ENCODE results near the gene CLRN1. TPM values are rescaled to one million over a fixed set of nuclear protein-coding genes. Genes with fewer than 3 reads are reported as not detected.

The CLRN1 gene
- total RNA-seq, 1 experiment from 2014 or later: not detected

GRCh38 chr3:150905339-150905738 lies 67.2 kb downstream of the CLRN1 start, which contains the start of gene MINDY4B:
TSS of gene MINDY4B (minus strand) at chr3:150905439. CDS start at chr3:150905439, 0 bp downstream.
- H3K36me3 Mint-ChIP-seq (ENCODE audit: insufficient read depth, unreplicated experiment): no peaks in the 10 kb centered on the region
- BruUV-seq (replicated peaks): no TSS peak
- CTCF ChIA-PET: no interaction called here
- peaks cover 100% of the 10 kb centered on the region for H3K27me3 Mint-ChIP-seq (ENCODE audit: unreplicated experiment)
- H3K9me3 Mint-ChIP-seq (ENCODE audit: low read depth, unreplicated experiment): no peaks in the 10 kb centered on the region
- no peak within 1 kb of the TSS for H3K4me3 Mint-ChIP-seq (ENCODE audit: low read depth, unreplicated experiment)
- no peaks in the 10 kb centered on the region for H3K4me1 Mint-ChIP-seq (ENCODE audit: low read depth, unreplicated experiment)
- no peak within 1 kb of the TSS for H3K27ac Mint-ChIP-seq (ENCODE audit: unreplicated experiment)
- intact Hi-C loops (cut with micrococcal nuclease; ENCODE audit: unreplicated experiment): no loop called here
- no peak for DNase-seq
- TF ChIP-seq CTCF (IDR thresholded peaks at IDR 0.05; ENCODE audit: unreplicated experiment): no peak

GRCh38 chr3:150902988-150903387 lies 69.5 kb downstream of the CLRN1 start:
- TF ChIP-seq CTCF (IDR thresholded peaks at IDR 0.05; ENCODE audit: unreplicated experiment): no peak

GRCh38 chr3:150901793-150902192 lies 70.7 kb downstream of the CLRN1 start:
- H3K27me3 Mint-ChIP-seq (ENCODE audit: unreplicated experiment): peaks cover 100% of the 10 kb centered on the region
- BruUV-seq (replicated peaks): no TSS peak
- no peak for DNase-seq
- CTCF ChIA-PET: interaction anchor here (0.7 kb wide), 1 partner anchor 10 kb away, joined by 3 read pairs; no protein-coding TSS in a partner anchor
- no peak overlapping the region for H3K4me3 Mint-ChIP-seq (ENCODE audit: low read depth, unreplicated experiment)
- no peaks in the 10 kb centered on the region for H3K9me3 Mint-ChIP-seq (ENCODE audit: low read depth, unreplicated experiment)
- H3K27ac Mint-ChIP-seq (ENCODE audit: unreplicated experiment): no peak overlapping the region
- intact Hi-C loops (cut with micrococcal nuclease; ENCODE audit: unreplicated experiment): no loop called here
- no peak for TF ChIP-seq CTCF (IDR thresholded peaks at IDR 0.05; ENCODE audit: unreplicated experiment)
- H3K36me3 Mint-ChIP-seq (ENCODE audit: insufficient read depth, unreplicated experiment): no peaks in the 10 kb centered on the region
- H3K4me1 Mint-ChIP-seq (ENCODE audit: low read depth, unreplicated experiment): no peaks in the 10 kb centered on the region

More at GRCh38 chr3:150902988-150903387, 69.5 kb downstream of the CLRN1 start:
- H3K36me3 Mint-ChIP-seq (ENCODE audit: insufficient read depth, unreplicated experiment): no peaks in the 10 kb centered on the region
- H3K27me3 Mint-ChIP-seq (ENCODE audit: unreplicated experiment): peaks cover 100% of the 10 kb centered on the region
- H3K4me1 Mint-ChIP-seq (ENCODE audit: low read depth, unreplicated experiment): no peaks in the 10 kb centered on the region
- H3K4me3 Mint-ChIP-seq (ENCODE audit: low read depth, unreplicated experiment): no peak overlapping the region
- intact Hi-C loops (cut with micrococcal nuclease; ENCODE audit: unreplicated experiment): no loop called here
- H3K9me3 Mint-ChIP-seq (ENCODE audit: low read depth, unreplicated experiment): no peaks in the 10 kb centered on the region
- H3K27ac Mint-ChIP-seq (ENCODE audit: unreplicated experiment): no peak overlapping the region
- no TSS peak for BruUV-seq (replicated peaks)
- DNase-seq: no peak
- CTCF ChIA-PET: no interaction called here

GRCh38 chr3:150899141-150899540 lies 73.4 kb downstream of the CLRN1 start:
- Mint-ChIP-seq H3K4me3 (ENCODE audit: low read depth, unreplicated experiment) (no peak overlapping the region), H3K4me1 (ENCODE audit: low read depth, unreplicated experiment) (no peaks in the 10 kb centered on the region), H3K27me3 (ENCODE audit: unreplicated experiment) (peaks cover 100% of the 10 kb centered on the region), H3K27ac (ENCODE audit: unreplicated experiment) (no peak overlapping the region), H3K9me3 (ENCODE audit: low read depth, unreplicated experiment) (no peaks in the 10 kb centered on the region), H3K36me3 (ENCODE audit: insufficient read depth, unreplicated experiment) (no peaks in the 10 kb centered on the region)
- CTCF ChIA-PET: no interaction called here
- DNase-seq: no peak
- no TSS peak for BruUV-seq (replicated peaks)
- intact Hi-C loops (cut with micrococcal nuclease; ENCODE audit: unreplicated experiment): no loop called here
- TF ChIP-seq CTCF (IDR thresholded peaks at IDR 0.05; ENCODE audit: unreplicated experiment): no peak
